Ishikawa (cell line): ENCODE data around the gene SDHAF1.

Experiments
- EP300 ChIP-seq: IDR thresholded peaks from 2 replicates; pipeline ENCODE4 v1.6.1; 2012; ENCODE audit warnings: borderline replicate concordance
- TAF1 ChIP-seq: IDR thresholded peaks from 2 replicates; pipeline ENCODE4 v1.6.1; 2012; ENCODE audit warnings: low read depth, mild to moderate bottlenecking
- TCF12 ChIP-seq: IDR thresholded peaks from 2 replicates; pipeline ENCODE4 v1.6.1; 2012; ENCODE audit warnings: low read depth

GRCh38 chr19:35959968-35960320 lies 35.0 kb upstream of the SDHAF1 start:
- TF ChIP-seq EP300, result no peak
- no peak for TF ChIP-seq TCF12
- TF ChIP-seq TAF1, result no peak
